ENCODE data around the gene FOXP3. TPM values are rescaled to one million over a fixed set of nuclear protein-coding genes. Genes with fewer than 3 reads are reported as not detected.

The FOXP3 gene
- total RNA-seq, 1 donor from 2014 or later, result not detected

DNA sequence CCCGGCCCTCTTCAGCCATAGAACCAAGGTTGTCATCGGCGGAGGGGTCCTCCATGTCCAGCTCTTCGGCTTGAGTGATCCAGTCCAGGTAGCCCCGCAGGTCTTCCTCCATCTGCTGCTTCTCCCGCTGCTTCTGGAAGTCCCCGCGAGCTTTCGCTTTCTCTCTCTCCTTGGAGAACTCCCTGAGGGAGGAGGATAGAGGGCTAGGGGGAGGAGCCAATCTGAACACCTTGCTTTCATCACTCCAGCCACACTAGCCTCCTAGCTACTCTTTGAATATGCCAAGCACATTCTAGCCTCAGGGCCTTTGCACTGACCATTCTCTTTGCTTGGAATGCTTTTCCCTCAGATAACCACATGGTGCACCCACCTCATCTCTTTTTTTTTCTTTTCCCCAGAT lies 37.6 kb downstream of the FOXP3 start:
- H3K4me1 ChIP-seq, result no peaks in the 10 kb centered on the region

DNA sequence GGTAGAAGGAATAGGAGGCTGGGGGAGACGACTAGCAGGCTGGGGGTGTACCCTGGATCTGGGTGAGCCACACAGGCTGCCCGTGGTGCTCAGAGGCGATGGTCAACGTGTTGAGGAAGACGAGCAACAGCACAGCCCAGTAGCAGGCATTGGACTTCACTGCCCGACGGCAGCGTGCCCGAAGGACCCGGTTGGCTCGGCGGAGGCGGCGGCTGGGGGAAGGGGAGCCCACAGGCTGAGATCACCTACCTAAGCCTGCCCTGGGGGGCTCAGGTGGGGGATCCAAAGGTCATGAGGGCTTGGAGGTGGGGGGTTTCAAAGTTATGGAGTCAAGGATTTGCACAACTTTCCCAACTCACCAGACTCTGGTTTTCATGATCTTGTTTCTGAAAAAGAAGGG lies 38.7 kb downstream of the FOXP3 start:
- no peaks in the 10 kb centered on the region for H3K27me3 ChIP-seq (ENCODE audit: low read depth)
- no peak overlapping the region for H3K4me3 ChIP-seq
- no peaks in the 10 kb centered on the region for H3K36me3 ChIP-seq
- no peaks in the 10 kb centered on the region for H3K9me3 ChIP-seq
- intact Hi-C loops (cut with DNase I), result no loop called here
- no peak overlapping the region for H3K27ac ChIP-seq
- TF ChIP-seq, protein P1, sequence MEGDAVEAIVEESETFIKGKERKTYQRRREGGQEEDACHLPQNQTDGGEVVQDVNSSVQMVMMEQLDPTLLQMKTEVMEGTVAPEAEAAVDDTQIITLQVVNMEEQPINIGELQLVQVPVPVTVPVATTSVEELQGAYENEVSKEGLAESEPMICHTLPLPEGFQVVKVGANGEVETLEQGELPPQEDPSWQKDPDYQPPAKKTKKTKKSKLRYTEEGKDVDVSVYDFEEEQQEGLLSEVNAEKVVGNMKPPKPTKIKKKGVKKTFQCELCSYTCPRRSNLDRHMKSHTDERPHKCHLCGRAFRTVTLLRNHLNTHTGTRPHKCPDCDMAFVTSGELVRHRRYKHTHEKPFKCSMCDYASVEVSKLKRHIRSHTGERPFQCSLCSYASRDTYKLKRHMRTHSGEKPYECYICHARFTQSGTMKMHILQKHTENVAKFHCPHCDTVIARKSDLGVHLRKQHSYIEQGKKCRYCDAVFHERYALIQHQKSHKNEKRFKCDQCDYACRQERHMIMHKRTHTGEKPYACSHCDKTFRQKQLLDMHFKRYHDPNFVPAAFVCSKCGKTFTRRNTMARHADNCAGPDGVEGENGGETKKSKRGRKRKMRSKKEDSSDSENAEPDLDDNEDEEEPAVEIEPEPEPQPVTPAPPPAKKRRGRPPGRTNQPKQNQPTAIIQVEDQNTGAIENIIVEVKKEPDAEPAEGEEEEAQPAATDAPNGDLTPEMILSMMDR (IDR thresholded peaks at IDR 0.05), result no peak
- DNase-seq, result no peak
- H3K4me1 ChIP-seq, result no peaks in the 10 kb centered on the region
- no peak for ATAC-seq

More for the DNA sequence above, 37.6 kb downstream of the FOXP3 start:
- ATAC-seq, result no peak
- intact Hi-C loops (cut with DNase I), result no loop called here
- Histone ChIP-seq H3K4me3 (no peak overlapping the region), H3K27ac (no peak overlapping the region), H3K9me3 (no peaks in the 10 kb centered on the region), H3K36me3 (no peaks in the 10 kb centered on the region), H3K27me3 (ENCODE audit: low read depth) (no peaks in the 10 kb centered on the region)
- DNase-seq, result no peak
- TF ChIP-seq, protein P1 (IDR thresholded peaks at IDR 0.05), result no peak

DNA sequence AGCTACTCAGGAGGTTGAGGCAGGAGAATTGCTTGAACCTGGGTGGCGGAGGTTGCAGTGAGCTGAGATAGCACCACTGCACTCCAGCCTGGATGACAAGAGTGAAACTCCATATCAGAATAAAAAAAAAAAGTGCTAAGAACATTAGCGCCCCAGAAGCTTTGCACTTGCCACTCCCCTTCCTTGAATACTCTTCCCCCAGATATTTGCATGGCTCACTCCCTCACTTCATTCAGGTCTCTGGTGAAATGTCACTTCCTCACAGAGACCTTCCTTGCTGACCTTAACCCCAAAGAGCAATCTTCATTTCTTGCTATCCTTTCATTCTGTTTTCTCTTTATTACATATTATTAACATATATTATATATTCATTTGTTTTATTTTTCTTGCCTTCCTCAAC lies 42.6 kb downstream of the FOXP3 start:
- Histone ChIP-seq H3K4me3 (no peak overlapping the region), H3K27me3 (ENCODE audit: low read depth) (no peaks in the 10 kb centered on the region), H3K36me3 (no peaks in the 10 kb centered on the region), H3K27ac (no peak overlapping the region), H3K4me1 (no peaks in the 10 kb centered on the region), H3K9me3 (no peaks in the 10 kb centered on the region)
- intact Hi-C loops (cut with DNase I), result no loop called here
- DNase-seq, result no peak
- no peak for ATAC-seq
- TF ChIP-seq, protein P1 (IDR thresholded peaks at IDR 0.05), result no peak

DNA sequence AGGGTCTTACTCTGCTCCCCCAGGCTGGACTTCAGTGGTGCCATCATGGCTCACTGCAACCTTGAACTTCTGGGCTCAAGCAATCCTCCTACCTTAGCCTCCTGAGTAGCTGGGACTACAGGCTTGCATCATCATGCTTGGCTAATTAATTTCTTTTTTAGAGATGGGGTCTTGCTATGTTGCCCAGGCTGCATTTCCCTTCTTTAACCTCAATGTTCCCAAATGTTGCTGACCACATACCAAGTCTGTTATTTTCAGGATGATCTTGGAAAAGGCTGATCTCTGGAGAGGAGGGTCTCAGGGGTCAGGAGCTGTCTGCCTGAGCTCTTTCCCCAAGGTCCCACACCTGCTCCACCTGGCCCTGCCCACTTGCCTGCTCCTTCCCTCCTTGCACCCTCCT lies 44.4 kb downstream of the FOXP3 start:
- H3K27ac ChIP-seq, result no peak overlapping the region
- H3K27me3 ChIP-seq (ENCODE audit: low read depth), result no peaks in the 10 kb centered on the region
- intact Hi-C loops (cut with DNase I), result no loop called here
- no peaks in the 10 kb centered on the region for H3K4me1 ChIP-seq
- H3K9me3 ChIP-seq, result no peaks in the 10 kb centered on the region
- DNase-seq (no peak), ATAC-seq (no peak)
- TF ChIP-seq, protein P1 (IDR thresholded peaks at IDR 0.05), result no peak
- no peaks in the 10 kb centered on the region for H3K36me3 ChIP-seq
- no peak overlapping the region for H3K4me3 ChIP-seq

DNA sequence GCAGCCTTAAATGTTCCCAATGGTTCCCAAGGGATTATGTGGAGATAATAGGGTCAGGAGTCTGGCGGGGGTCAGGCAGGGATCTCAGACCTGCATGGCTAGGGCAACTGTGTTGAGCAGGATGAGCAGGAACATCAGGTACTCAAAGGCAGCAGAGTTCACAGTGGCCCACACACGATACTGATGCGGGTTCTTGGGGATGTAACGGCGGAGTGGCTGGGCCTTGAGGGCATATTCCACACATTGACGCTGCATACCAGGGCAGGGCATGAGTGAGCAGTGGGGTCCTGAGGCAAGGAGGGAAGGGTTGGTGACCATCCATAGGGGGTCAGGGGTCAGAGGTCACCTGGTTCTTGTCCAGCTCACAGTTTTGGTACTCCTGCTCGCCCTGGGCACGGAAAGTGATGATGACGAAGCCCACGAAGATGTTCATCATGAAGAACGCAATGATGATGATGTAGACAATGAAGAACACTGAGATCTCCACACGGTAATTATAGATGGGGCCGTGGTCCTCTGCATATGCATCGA lies 49.4 kb downstream of the FOXP3 start:
- ATAC-seq, result no peak
- Histone ChIP-seq H3K27me3 (ENCODE audit: low read depth) (no peaks in the 10 kb centered on the region), H3K27ac (no peak overlapping the region), H3K36me3 (no peaks in the 10 kb centered on the region), H3K4me1 (no peaks in the 10 kb centered on the region), H3K4me3 (no peak overlapping the region), H3K9me3 (no peaks in the 10 kb centered on the region)
- TF ChIP-seq, protein P1 (IDR thresholded peaks at IDR 0.05), result no peak
- intact Hi-C loops (cut with DNase I), result no loop called here
- no peak for DNase-seq

DNA sequence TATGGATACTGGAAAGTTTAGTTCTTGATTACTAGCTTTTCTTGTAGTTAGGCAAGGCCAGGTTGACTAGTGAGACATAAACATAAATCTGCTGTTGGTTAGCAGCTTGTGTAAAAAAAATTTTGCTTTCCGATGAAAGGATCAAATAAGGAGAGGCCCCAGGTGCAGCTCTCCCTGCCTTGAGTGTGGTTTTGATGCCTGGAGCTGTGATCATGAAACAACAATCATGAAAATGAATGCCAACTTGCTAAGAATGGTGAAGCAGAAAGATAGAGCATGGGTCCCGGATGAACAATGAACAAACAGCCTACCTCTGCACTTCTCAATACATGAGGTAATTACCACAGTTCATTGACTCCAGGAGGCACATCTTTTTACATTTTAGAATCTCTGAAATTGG lies 50.1 kb downstream of the FOXP3 start:
- Histone ChIP-seq H3K4me1 (no peaks in the 10 kb centered on the region), H3K27ac (no peak overlapping the region), H3K36me3 (no peaks in the 10 kb centered on the region), H3K9me3 (no peaks in the 10 kb centered on the region), H3K27me3 (ENCODE audit: low read depth) (no peaks in the 10 kb centered on the region), H3K4me3 (no peak overlapping the region)
- ATAC-seq (no peak), DNase-seq (no peak)
- intact Hi-C loops (cut with DNase I), result no loop called here
- TF ChIP-seq, protein P1 (IDR thresholded peaks at IDR 0.05), result no peak

Measured in lower lobe of right lung (tissue), 2 donors.